ENCODE data around the gene PTTG1IP.

PTTG1IP gene

DNA sequence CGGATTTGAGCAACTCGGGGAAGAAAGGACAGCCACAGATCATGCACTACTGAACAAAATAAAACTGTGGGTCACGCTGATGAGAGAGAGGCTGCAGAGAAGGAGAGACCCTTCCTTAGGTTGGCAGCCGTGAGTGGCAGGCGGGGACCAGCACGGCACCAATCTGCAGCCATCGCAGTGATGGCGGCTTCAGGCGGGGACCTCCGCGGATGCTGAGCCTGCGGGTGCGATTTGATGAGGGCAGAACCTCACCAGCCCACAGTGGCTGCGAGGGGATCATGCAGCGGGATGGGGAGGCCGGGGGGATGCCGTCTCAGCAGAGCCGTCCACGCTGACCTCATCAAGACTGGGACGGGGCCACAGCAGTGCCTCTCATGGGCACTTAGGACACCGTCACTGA lies 35.4 kb upstream of the PTTG1IP start:
- no peak for DNase-seq

GRCh38 chr21:44907966-44908895 lies 34.7 kb upstream of the PTTG1IP start:
- DNase-seq, result peak; percentile 47

- DNase-seq, result no peak
Observed at GRCh38 chr21:44907225-44907965, 33.9 kb upstream of the PTTG1IP start.

DNA sequence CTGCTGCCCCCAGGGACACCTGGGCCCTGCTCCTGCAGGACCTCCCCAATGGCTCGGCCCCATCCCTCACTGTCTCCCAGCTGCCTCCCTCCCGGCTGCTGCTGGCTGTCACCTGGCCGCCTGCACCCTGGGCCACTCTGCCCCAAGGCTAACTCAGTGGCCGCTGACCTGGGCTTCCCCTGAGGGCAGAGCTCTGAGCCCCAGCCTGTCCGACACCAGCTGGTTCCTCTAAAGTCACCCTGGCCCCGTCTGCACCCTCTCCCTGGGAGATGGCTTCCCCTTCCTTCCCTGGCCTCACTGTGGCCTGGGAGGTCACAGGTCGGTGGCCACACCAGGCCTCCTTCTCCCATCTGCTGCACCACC lies 32.2 kb upstream of the PTTG1IP start:
- DNase-seq, result no peak

DNA sequence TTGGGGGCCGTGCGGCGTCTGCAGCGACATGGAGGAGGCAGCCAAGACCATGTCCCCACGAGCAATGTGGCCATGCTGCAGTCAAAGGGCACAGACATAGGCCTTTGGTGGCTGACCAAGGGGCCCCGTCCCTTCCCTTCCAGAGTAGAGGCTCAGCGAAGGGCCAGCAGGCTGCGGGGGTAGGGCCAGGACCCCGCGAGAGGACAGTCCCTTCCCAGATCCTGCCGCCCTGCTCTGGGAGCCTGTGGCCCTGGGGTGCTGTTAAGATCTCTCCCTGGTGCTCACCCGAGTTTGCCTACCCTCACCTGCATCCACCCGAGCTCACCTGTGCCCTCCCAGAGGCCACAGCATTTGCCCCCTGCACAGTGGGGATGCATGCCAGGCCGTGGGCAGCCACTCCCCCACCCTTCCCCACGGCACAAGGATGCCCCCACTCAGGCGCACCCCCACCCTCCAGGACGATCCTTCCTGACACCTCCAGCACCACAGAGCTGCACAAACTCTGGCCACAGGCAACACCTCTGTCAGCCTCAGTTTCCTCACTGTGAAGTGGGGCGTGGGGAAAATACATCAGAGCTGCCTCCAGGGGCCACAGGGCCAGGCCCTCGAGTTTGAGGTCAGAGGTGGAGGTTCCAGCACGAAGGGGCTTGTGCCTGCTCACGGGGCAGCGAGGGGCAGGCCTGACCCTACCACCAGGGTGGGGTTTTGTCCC lies 31.7 kb upstream of the PTTG1IP start:
- no peak for DNase-seq

GRCh38 chr21:44904141-44904923 lies 30.8 kb upstream of the PTTG1IP start:
- no peak for DNase-seq

- no peak for DNase-seq
Observed at GRCh38 chr21:44903689-44904088, 30.2 kb upstream of the PTTG1IP start.

GRCh38 chr21:44903050-44903685 lies 29.7 kb upstream of the PTTG1IP start:
- DNase-seq, result no peak

DNA sequence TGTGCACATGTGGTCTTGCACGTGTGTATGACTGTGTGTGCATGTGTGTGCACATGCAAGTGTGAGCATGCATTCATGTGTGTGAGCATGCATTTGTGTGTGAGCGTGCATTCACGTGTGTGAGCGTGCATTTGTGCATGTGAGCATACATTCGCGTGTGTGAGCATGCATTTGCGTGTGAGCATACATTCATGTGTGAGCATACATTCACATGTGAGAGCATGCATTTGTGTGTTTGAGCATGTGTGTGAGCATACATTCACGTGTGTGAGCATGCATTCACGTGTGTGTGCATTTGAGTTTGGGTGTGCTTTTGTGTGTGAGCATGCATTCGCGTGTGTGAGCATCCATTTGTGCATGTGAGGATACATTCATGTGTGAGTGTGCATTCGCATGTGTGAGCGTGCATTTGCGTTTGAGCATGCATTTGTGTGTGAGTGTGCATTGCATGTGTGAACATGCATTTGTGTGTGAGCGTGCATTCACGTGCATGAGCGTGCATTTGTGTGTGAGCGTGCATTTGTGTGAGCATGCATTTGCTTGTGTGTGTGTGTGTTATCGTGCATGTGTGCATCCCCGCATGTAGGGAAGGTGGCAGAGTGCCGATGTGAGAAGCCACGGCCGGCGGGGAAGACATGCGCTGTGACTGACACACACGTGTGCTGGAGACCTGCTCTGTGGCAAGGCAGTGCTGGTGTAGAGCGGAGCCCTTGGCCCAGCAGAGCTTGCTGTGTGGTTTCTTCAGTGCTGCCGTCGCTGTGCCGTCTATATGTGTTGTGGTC lies 29.0 kb upstream of the PTTG1IP start:
- no peak for DNase-seq

GRCh38 chr21:44901391-44902074 lies 28.0 kb upstream of the PTTG1IP start:
- no peak for DNase-seq

DNA sequence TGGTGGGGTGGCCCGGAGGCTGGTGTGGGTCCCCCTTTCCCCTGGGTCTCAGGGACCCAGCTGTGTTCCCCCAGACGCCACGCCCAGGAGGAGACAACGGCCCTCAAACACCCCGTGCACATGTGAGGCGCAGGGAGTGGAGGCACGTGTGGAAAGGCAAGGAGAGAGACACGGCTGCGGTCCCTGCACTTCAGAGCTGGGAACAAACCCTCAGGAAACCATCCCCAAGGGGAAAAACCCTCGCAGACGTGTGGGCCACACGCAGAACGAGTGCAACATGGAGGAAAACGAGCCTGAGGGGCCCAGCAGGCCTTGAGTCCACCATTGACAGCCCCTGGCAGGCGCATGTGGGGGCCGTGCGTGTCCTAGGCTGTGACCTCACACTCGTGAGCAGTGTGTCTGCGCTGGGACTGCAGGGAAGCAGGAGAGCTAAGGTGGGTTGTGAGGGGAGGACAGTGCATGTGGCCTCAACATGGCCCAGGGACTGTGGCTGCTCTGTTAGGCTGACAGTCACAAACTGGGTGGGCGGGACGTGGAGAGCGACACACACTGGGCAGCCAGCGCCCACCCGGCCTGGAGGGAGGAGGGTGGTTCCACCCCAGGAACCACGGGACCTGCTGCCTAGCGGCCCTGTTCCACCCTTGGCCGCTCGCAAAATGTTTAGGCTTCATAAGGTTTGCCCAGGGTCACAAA lies 27.2 kb upstream of the PTTG1IP start:
- no peak for DNase-seq

- no peak for DNase-seq
Observed at GRCh38 chr21:44899768-44900558, 26.5 kb upstream of the PTTG1IP start.

GRCh38 chr21:44898851-44899767 lies 25.6 kb upstream of the PTTG1IP start:
- no peak for DNase-seq

DNA sequence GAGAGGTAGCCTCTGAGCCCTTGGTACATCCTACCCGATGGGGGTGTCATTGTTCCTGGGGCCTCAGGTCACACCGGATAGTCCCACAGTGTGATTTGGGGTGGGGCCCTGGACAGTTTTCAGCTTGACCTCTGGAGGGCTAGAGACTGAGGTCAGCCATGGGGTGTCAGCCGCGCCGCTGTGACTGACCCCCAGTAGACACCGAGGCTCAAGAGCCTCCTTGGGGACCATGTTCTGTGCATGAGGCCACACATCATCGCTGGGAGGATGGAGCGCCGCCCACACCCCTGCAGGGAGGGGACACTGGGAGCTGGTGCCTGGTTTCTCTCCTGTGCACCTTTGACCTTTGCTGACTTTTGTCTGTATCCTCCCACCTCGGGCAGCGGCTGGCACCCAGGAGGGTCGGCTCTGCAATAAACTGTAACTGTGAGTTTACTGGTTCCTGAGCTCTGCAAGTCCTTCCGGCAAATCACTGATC lies 24.6 kb upstream of the PTTG1IP start:
- DNase-seq, result no peak

GRCh38 chr21:44897326-44898010 lies 24.0 kb upstream of the PTTG1IP start:
- no peak for DNase-seq

GRCh38 chr21:44896561-44897286 lies 23.2 kb upstream of the PTTG1IP start:
- no peak for DNase-seq

- DNase-seq, result no peak
Observed at GRCh38 chr21:44895859-44896258, 22.4 kb upstream of the PTTG1IP start.
